Neural progenitor cell (in vitro differentiated cells): ENCODE results near the gene MITF. TPM values are rescaled to one million over a fixed set of nuclear protein-coding genes. Genes with fewer than 3 reads are reported as not detected.

Experiments
- DNase-seq: peaks from one replicate; pipeline ENCODE4 v3.0.0-alpha.2; 2016; ENCODE audit warnings: low spot score
- H2AFZ ChIP-seq: fragments of 200-600 bp; sonication (generic); replicated peaks from 2 replicates; pipeline ENCODE4 v1.6.1; 2016; ENCODE audit warnings: antibody characterized with exemption
- H3F3A ChIP-seq: fragments of 200-600 bp; sonication (generic); 2 replicates; pipeline ENCODE4 v1.6.1; 2016; ENCODE audit warnings: antibody characterized with exemption, low read depth
- H3K27ac ChIP-seq: fragments of 200-600 bp; sonication (generic); 2 replicates; pipeline ENCODE4 v1.5.1; 2016; ENCODE audit warnings: mild to moderate bottlenecking
- H3K27me3 ChIP-seq: fragments of 200-600 bp; sonication (generic); 2 replicates; pipeline ENCODE4 v1.6.1; 2016; ENCODE audit warnings: mild to moderate bottlenecking, moderate library complexity
- H3K36me3 ChIP-seq: fragments of 200-600 bp; sonication (generic); 2 replicates; pipeline ENCODE4 v1.5.1; 2016
- H3K4me1 ChIP-seq: fragments of 200-600 bp; sonication (generic); 2 replicates; pipeline ENCODE4 v1.6.1; 2016; ENCODE audit warnings: mixed run types
- H3K4me2 ChIP-seq: fragments of 200-600 bp; sonication (generic); 2 replicates; pipeline ENCODE4 v1.6.1; 2016
- H3K4me3 ChIP-seq: fragments of 200-600 bp; sonication (generic); 2 replicates; pipeline ENCODE4 v1.5.1; 2016
- H3K79me2 ChIP-seq: fragments of 200-600 bp; sonication (generic); 2 replicates; pipeline ENCODE4 v1.6.1; 2016; ENCODE audit warnings: low read depth
- H3K9ac ChIP-seq: fragments of 200-600 bp; sonication (generic); 2 replicates; pipeline ENCODE4 v1.6.1; 2016
- H3K9me3 ChIP-seq: fragments of 200-600 bp; sonication (generic); 2 replicates; pipeline ENCODE4 v1.5.1; 2016; ENCODE audit warnings: low read depth
- H4K20me1 ChIP-seq: fragments of 200-600 bp; sonication (generic); 2 replicates; pipeline ENCODE4 v1.6.1; 2016; ENCODE audit warnings: low read depth
- H3K27ac Mint-ChIP-seq: 3 replicates; pipeline ENCODE4 v1.8.0; 2021; ENCODE audit warnings: mixed read lengths
- H3K27me3 Mint-ChIP-seq: 2 replicates; pipeline ENCODE4 v1.8.0; 2022; ENCODE audit warnings: low read depth, mild to moderate bottlenecking, inconsistent platforms, moderate library complexity, mixed read lengths; ENCODE audit not compliant: insufficient read depth
- H3K36me3 Mint-ChIP-seq: 3 replicates; pipeline ENCODE4 v1.8.0; 2021; ENCODE audit warnings: mixed read lengths
- H3K4me1 Mint-ChIP-seq: 3 replicates; pipeline ENCODE4 v1.8.0; 2021; ENCODE audit warnings: mixed read lengths
- H3K4me3 Mint-ChIP-seq: 3 replicates; pipeline ENCODE4 v1.8.0; 2021; ENCODE audit warnings: mild to moderate bottlenecking, moderate library complexity, mixed read lengths
- H3K9me3 Mint-ChIP-seq: 3 replicates; pipeline ENCODE4 v1.8.0; 2020; ENCODE audit warnings: mixed read lengths
- CTCF ChIP-seq: fragments of 200-600 bp; sonication (generic); IDR thresholded peaks from 2 replicates; pipeline ENCODE4 v1.5.1; 2017; ENCODE audit warnings: antibody characterized with exemption, mild to moderate bottlenecking
- EZH2 ChIP-seq: fragments of 200-600 bp; sonication (generic); IDR thresholded peaks from 2 replicates; pipeline ENCODE4 v1.6.1; 2017; ENCODE audit warnings: antibody characterized with exemption, mild to moderate bottlenecking, moderate library complexity
- EZH2phosphoT487 ChIP-seq: fragments of 200-600 bp; sonication (generic); IDR thresholded peaks from 2 replicates; pipeline ENCODE4 v1.6.1; 2017; ENCODE audit warnings: antibody characterized with exemption
- total RNA-seq: library from RNA; depleted of rRNA; stranded (reverse); fragments of >200 nt; gene quantifications from 2 replicates; pipeline ENCODE4 v1.2.3, GENCODE V29; 2015; ENCODE audit warnings: low replicate concordance

MITF gene
- total RNA-seq, 1 donor from 2014 or later: not detected

- Mint-ChIP-seq H3K4me3 (no peak overlapping the region), H3K9me3 (peaks cover 2% of the 10 kb centered on the region), H3K27ac (no peak overlapping the region), H3K27me3 (no peaks in the 10 kb centered on the region), H3K36me3 (no peaks in the 10 kb centered on the region), H3K4me1 (peaks cover 23% of the 10 kb centered on the region)
- DNase-seq: no peak
- Histone ChIP-seq H2AFZ (no peak overlapping the region), H3F3A (no peaks in the 10 kb centered on the region), H3K4me3 (no peak overlapping the region), H4K20me1 (no peaks in the 10 kb centered on the region), H3K4me2 (no peak overlapping the region), H3K79me2 (no peaks in the 10 kb centered on the region), H3K9ac (no peak overlapping the region), H3K9me3 (no peaks in the 10 kb centered on the region), H3K36me3 (no peaks in the 10 kb centered on the region), H3K27ac (no peak overlapping the region), H3K4me1 (peaks cover 12% of the 10 kb centered on the region), H3K27me3 (no peaks in the 10 kb centered on the region)
- TF ChIP-seq CTCF: no peak
- no peak for TF ChIP-seq EZH2
- TF ChIP-seq EZH2phosphoT487: no peak
Observed at GRCh38 chr3:70003119-70003518, 263.9 kb downstream of the MITF start.

GRCh38 chr3:70006089-70006488 lies 266.8 kb downstream of the MITF start:
- peaks cover 5% of the 10 kb centered on the region for H3K4me1 Mint-ChIP-seq

GRCh38 chr3:70010346-70010745 lies 271.1 kb downstream of the MITF start:
- Mint-ChIP-seq H3K9me3 (peaks cover 5% of the 10 kb centered on the region), H3K27me3 (no peaks in the 10 kb centered on the region), H3K36me3 (no peaks in the 10 kb centered on the region), H3K27ac (no peak overlapping the region), H3K4me1 (no peaks in the 10 kb centered on the region), H3K4me3 (no peak overlapping the region)
- DNase-seq: no peak
- Histone ChIP-seq H4K20me1 (no peaks in the 10 kb centered on the region), H3K4me3 (no peak overlapping the region), H3K9me3 (no peaks in the 10 kb centered on the region), H3K27ac (no peak overlapping the region), H3K79me2 (no peaks in the 10 kb centered on the region), H3K36me3 (no peaks in the 10 kb centered on the region), H3K9ac (no peak overlapping the region), H3K4me2 (no peak overlapping the region), H3K4me1 (no peaks in the 10 kb centered on the region), H3F3A (no peaks in the 10 kb centered on the region), H3K27me3 (no peaks in the 10 kb centered on the region), H2AFZ (no peak overlapping the region)
- TF ChIP-seq CTCF: no peak
- no peak for TF ChIP-seq EZH2phosphoT487
- no peak for TF ChIP-seq EZH2

More at GRCh38 chr3:70006089-70006488, 266.8 kb downstream of the MITF start:
- Histone ChIP-seq H3K27ac (no peak overlapping the region), H3K36me3 (no peaks in the 10 kb centered on the region), H4K20me1 (no peaks in the 10 kb centered on the region), H3K79me2 (no peaks in the 10 kb centered on the region), H3K4me3 (no peak overlapping the region), H3K9me3 (no peaks in the 10 kb centered on the region), H3K27me3 (no peaks in the 10 kb centered on the region), H2AFZ (no peak overlapping the region), H3K9ac (no peak overlapping the region), H3K4me1 (peaks cover 4% of the 10 kb centered on the region), H3F3A (no peaks in the 10 kb centered on the region), H3K4me2 (no peak overlapping the region)
- H3K36me3 Mint-ChIP-seq: no peaks in the 10 kb centered on the region
- no peak overlapping the region for H3K4me3 Mint-ChIP-seq
- peaks cover 5% of the 10 kb centered on the region for H3K9me3 Mint-ChIP-seq
- no peaks in the 10 kb centered on the region for H3K27me3 Mint-ChIP-seq
- DNase-seq: no peak
- TF ChIP-seq EZH2: no peak
- TF ChIP-seq CTCF: no peak
- no peak for TF ChIP-seq EZH2phosphoT487
- H3K27ac Mint-ChIP-seq: no peak overlapping the region
